ENCODE data around the gene PLA2G4E.

DNA sequence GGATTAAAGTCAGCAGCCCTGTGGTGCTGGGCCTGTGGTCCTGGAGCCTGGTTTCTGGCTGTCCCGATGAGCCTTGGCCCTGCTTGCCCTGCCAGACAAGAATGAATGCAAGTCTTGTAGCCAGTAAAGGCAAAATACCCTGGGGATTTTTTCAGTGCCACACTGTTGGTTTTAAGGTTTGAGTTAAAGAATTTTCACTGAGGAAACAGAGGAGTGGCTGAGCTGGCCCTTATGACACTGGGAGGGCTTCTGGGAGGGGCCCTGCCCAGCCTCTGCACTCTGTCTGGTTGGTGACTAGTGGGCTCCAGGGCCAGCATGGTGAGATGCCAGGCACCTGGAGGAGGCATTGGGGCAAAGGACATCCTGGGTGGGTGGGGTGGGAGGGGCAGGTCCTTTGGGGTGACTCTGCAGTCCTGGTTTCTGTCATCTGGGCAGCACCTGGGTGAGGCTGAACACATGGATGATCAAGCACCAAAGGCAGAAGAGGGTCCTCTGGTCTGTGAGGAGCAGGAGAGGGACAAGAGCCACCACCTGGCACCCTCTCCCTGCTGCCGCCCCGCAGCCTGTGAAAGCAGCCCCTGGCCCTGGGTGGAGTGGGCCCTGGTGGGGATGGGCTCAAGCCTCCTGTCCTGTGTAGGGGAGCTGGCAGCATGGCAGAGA lies 12.5 kb upstream of the PLA2G4E start:
- TF ChIP-seq, protein P1, sequence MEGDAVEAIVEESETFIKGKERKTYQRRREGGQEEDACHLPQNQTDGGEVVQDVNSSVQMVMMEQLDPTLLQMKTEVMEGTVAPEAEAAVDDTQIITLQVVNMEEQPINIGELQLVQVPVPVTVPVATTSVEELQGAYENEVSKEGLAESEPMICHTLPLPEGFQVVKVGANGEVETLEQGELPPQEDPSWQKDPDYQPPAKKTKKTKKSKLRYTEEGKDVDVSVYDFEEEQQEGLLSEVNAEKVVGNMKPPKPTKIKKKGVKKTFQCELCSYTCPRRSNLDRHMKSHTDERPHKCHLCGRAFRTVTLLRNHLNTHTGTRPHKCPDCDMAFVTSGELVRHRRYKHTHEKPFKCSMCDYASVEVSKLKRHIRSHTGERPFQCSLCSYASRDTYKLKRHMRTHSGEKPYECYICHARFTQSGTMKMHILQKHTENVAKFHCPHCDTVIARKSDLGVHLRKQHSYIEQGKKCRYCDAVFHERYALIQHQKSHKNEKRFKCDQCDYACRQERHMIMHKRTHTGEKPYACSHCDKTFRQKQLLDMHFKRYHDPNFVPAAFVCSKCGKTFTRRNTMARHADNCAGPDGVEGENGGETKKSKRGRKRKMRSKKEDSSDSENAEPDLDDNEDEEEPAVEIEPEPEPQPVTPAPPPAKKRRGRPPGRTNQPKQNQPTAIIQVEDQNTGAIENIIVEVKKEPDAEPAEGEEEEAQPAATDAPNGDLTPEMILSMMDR (IDR thresholded peaks at IDR 0.05), result no peak
- TF ChIP-seq POLR2A (IDR thresholded peaks at IDR 0.05), result no peak
- TF ChIP-seq EP300 (IDR thresholded peaks at IDR 0.05), result no peak
- TF ChIP-seq POLR2AphosphoS5 (IDR thresholded peaks at IDR 0.05), result no peak
